ENCODE measurements around the gene PAQR4. TPM values are rescaled to one million over a fixed set of nuclear protein-coding genes. Genes with fewer than 3 reads are reported as not detected.

The PAQR4 gene
- total RNA-seq, 1 donor: 3.1 TPM

- Histone ChIP-seq H3K27me3 (ENCODE audit: insufficient read depth, low read length) (peaks cover 42% of the 10 kb centered on the region), H3K4me3 (ENCODE audit: low read length) (no peak overlapping the region), H3K4me1 (ENCODE audit: insufficient read depth, low read length) (peaks cover 72% of the 10 kb centered on the region), H3K9me3 (ENCODE audit: low read depth, low read length) (no peaks in the 10 kb centered on the region)
These were observed 1.9 kb upstream of the PAQR4 start for GRCh38 chr16:2967211-2967631.

GRCh38 chr16:2967721-2968161 lies 1.4 kb upstream of the PAQR4 start:
- Histone ChIP-seq H3K27me3 (ENCODE audit: insufficient read depth, low read length) (peaks cover 37% of the 10 kb centered on the region), H3K9me3 (ENCODE audit: low read depth, low read length) (no peaks in the 10 kb centered on the region), H3K4me1 (ENCODE audit: insufficient read depth, low read length) (peaks cover 67% of the 10 kb centered on the region), H3K4me3 (ENCODE audit: low read length) (no peak overlapping the region)

- Histone ChIP-seq H3K9me3 (ENCODE audit: low read depth, low read length) (no peaks in the 10 kb centered on the region), H3K27me3 (ENCODE audit: insufficient read depth, low read length) (peaks cover 34% of the 10 kb centered on the region), H3K4me3 (ENCODE audit: low read length) (peak overlapping the region; percentile 57), H3K4me1 (ENCODE audit: insufficient read depth, low read length) (peaks cover 63% of the 10 kb centered on the region)
These were observed 795 bp upstream of the PAQR4 start for GRCh38 chr16:2968368-2968737.

GRCh38 chr16:2969545-2970521 lies 685 bp downstream of the PAQR4 start:
- peak overlapping the region; percentile 57 for H3K4me3 ChIP-seq (ENCODE audit: low read length)
- H3K27me3 ChIP-seq (ENCODE audit: insufficient read depth, low read length): peaks cover 24% of the 10 kb centered on the region
- peaks cover 49% of the 10 kb centered on the region for H3K4me1 ChIP-seq (ENCODE audit: insufficient read depth, low read length)
- no peaks in the 10 kb centered on the region for H3K9me3 ChIP-seq (ENCODE audit: low read depth, low read length)

GRCh38 chr16:2970563-2970962 lies 1.4 kb downstream of the PAQR4 start:
- no peak overlapping the region for H3K4me3 ChIP-seq (ENCODE audit: low read length)
- peaks cover 43% of the 10 kb centered on the region for H3K4me1 ChIP-seq (ENCODE audit: insufficient read depth, low read length)
- peaks cover 23% of the 10 kb centered on the region for H3K27me3 ChIP-seq (ENCODE audit: insufficient read depth, low read length)
- H3K9me3 ChIP-seq (ENCODE audit: low read depth, low read length): no peaks in the 10 kb centered on the region

- H3K4me3 ChIP-seq (ENCODE audit: low read length): no peak overlapping the region
- peaks cover 38% of the 10 kb centered on the region for H3K4me1 ChIP-seq (ENCODE audit: insufficient read depth, low read length)
- H3K27me3 ChIP-seq (ENCODE audit: insufficient read depth, low read length): peaks cover 16% of the 10 kb centered on the region
- no peaks in the 10 kb centered on the region for H3K9me3 ChIP-seq (ENCODE audit: low read depth, low read length)
These were observed 2.2 kb downstream of the PAQR4 start for GRCh38 chr16:2971134-2971984.

- Histone ChIP-seq H3K4me1 (ENCODE audit: insufficient read depth, low read length) (peaks cover 31% of the 10 kb centered on the region), H3K4me3 (ENCODE audit: low read length) (no peak overlapping the region), H3K27me3 (ENCODE audit: insufficient read depth, low read length) (peaks cover 13% of the 10 kb centered on the region), H3K9me3 (ENCODE audit: low read depth, low read length) (no peaks in the 10 kb centered on the region)
These were observed 3.0 kb downstream of the PAQR4 start for GRCh38 chr16:2971985-2972784.

- Histone ChIP-seq H3K4me1 (ENCODE audit: insufficient read depth, low read length) (peaks cover 22% of the 10 kb centered on the region), H3K27me3 (ENCODE audit: insufficient read depth, low read length) (peaks cover 5% of the 10 kb centered on the region), H3K9me3 (ENCODE audit: low read depth, low read length) (no peaks in the 10 kb centered on the region), H3K4me3 (ENCODE audit: low read length) (no peak overlapping the region)
These were observed 3.9 kb downstream of the PAQR4 start for GRCh38 chr16:2973093-2973492.

- no peaks in the 10 kb centered on the region for H3K27me3 ChIP-seq (ENCODE audit: insufficient read depth, low read length)
These were observed 4.6 kb downstream of the PAQR4 start for GRCh38 chr16:2973605-2974318.

GRCh38 chr16:2974319-2975056 lies 5.3 kb downstream of the PAQR4 start:
- peaks cover 17% of the 10 kb centered on the region for H3K4me1 ChIP-seq (ENCODE audit: insufficient read depth, low read length)
- no peaks in the 10 kb centered on the region for H3K9me3 ChIP-seq (ENCODE audit: low read depth, low read length)
- H3K27me3 ChIP-seq (ENCODE audit: insufficient read depth, low read length): no peaks in the 10 kb centered on the region
- no peak overlapping the region for H3K4me3 ChIP-seq (ENCODE audit: low read length)

More at GRCh38 chr16:2973605-2974318, 4.6 kb downstream of the PAQR4 start:
- no peak overlapping the region for H3K4me3 ChIP-seq (ENCODE audit: low read length)
- H3K4me1 ChIP-seq (ENCODE audit: insufficient read depth, low read length): peaks cover 16% of the 10 kb centered on the region
- no peaks in the 10 kb centered on the region for H3K9me3 ChIP-seq (ENCODE audit: low read depth, low read length)

GRCh38 chr16:2975161-2975795 lies 6.1 kb downstream of the PAQR4 start:
- Histone ChIP-seq H3K27me3 (ENCODE audit: insufficient read depth, low read length) (no peaks in the 10 kb centered on the region), H3K9me3 (ENCODE audit: low read depth, low read length) (no peaks in the 10 kb centered on the region), H3K4me1 (ENCODE audit: insufficient read depth, low read length) (peaks cover 17% of the 10 kb centered on the region), H3K4me3 (ENCODE audit: low read length) (no peak overlapping the region)

- Histone ChIP-seq H3K4me3 (ENCODE audit: low read length) (no peak overlapping the region), H3K27me3 (ENCODE audit: insufficient read depth, low read length) (no peaks in the 10 kb centered on the region), H3K4me1 (ENCODE audit: insufficient read depth, low read length) (peaks cover 16% of the 10 kb centered on the region), H3K9me3 (ENCODE audit: low read depth, low read length) (no peaks in the 10 kb centered on the region)
These were observed 7.1 kb downstream of the PAQR4 start for GRCh38 chr16:2976201-2976600.

GRCh38 chr16:2976673-2977072 lies 7.5 kb downstream of the PAQR4 start:
- H3K4me1 ChIP-seq (ENCODE audit: insufficient read depth, low read length): peaks cover 18% of the 10 kb centered on the region
- H3K9me3 ChIP-seq (ENCODE audit: low read depth, low read length): no peaks in the 10 kb centered on the region
- no peak overlapping the region for H3K4me3 ChIP-seq (ENCODE audit: low read length)
- H3K27me3 ChIP-seq (ENCODE audit: insufficient read depth, low read length): no peaks in the 10 kb centered on the region

Measured in mononuclear cell (primary cell).